HepG2 (cell line): Measurements from ENCODE around the gene ATP6V0D1. TPM values are rescaled to one million over a fixed set of nuclear protein-coding genes. Genes with fewer than 3 reads are reported as not detected.

ENCODE experiments used
- AFF4 ChIP-seq: sonication (generic); formaldehyde crosslinking; IDR thresholded peaks from 2 replicates; pipeline ENCODE4 v1.4.0; 2020; ENCODE audit warnings: missing genetic modification reagents
- ARID5B ChIP-seq: IDR thresholded peaks from 2 replicates; pipeline ENCODE4 v1.4.0; 2020; ENCODE audit warnings: mild to moderate bottlenecking, missing genetic modification reagents
- ATF5 ChIP-seq: sonication (generic); formaldehyde crosslinking; IDR thresholded peaks from 2 replicates; pipeline ENCODE4 v1.4.0; 2020; ENCODE audit warnings: mild to moderate bottlenecking, low read depth, missing genetic modification reagents
- CHCHD3 ChIP-seq: sonication (generic); formaldehyde crosslinking; IDR thresholded peaks from 2 replicates; pipeline ENCODE4 v1.8.0; 2022; ENCODE audit warnings: mild to moderate bottlenecking, missing genetic modification reagents, moderate library complexity
- ETV5 ChIP-seq: IDR thresholded peaks from 2 replicates; pipeline ENCODE4 v1.6.1; 2018; ENCODE audit warnings: missing biosample characterization, missing genetic modification reagents, inconsistent platforms, borderline replicate concordance
- FOXC1 ChIP-seq: sonication (generic); formaldehyde crosslinking; IDR thresholded peaks from 2 replicates; pipeline ENCODE4 v1.8.0; 2022; ENCODE audit warnings: mild to moderate bottlenecking, missing genetic modification reagents, borderline replicate concordance
- GMEB1 ChIP-seq: sonication (generic); formaldehyde crosslinking; IDR thresholded peaks from 2 replicates; pipeline ENCODE4 v1.5.1; 2020; ENCODE audit warnings: missing genetic modification reagents, mild to moderate bottlenecking, borderline replicate concordance
- NFYB ChIP-seq: sonication (generic); formaldehyde crosslinking; IDR thresholded peaks from 2 replicates; pipeline ENCODE4 v1.4.0; 2020; ENCODE audit warnings: missing genetic modification reagents
- PBX3 ChIP-seq: sonication (generic); formaldehyde crosslinking; IDR thresholded peaks from 2 replicates; pipeline ENCODE4 v1.8.1; 2023; ENCODE audit warnings: missing genetic modification reagents, inconsistent platforms, borderline replicate concordance
- SP5 ChIP-seq: IDR thresholded peaks from 2 replicates; pipeline ENCODE4 v1.6.1; 2016; ENCODE audit warnings: low read depth, borderline replicate concordance
- ZBTB2 ChIP-seq: sonication (generic); formaldehyde crosslinking; IDR thresholded peaks from 2 replicates; pipeline ENCODE4 v1.8.0; 2022; ENCODE audit warnings: low read depth, missing genetic modification reagents
- ZMYM3 ChIP-seq: sonication (generic); formaldehyde crosslinking; IDR thresholded peaks from 2 replicates; pipeline ENCODE4 v1.5.1; 2020; ENCODE audit warnings: mild to moderate bottlenecking, missing genetic modification reagents
- ZNF34 ChIP-seq: sonication (generic); formaldehyde crosslinking; IDR thresholded peaks from 2 replicates; pipeline ENCODE4 v1.4.0; 2020; ENCODE audit warnings: mild to moderate bottlenecking, missing genetic modification reagents, borderline replicate concordance
- ZNF572 ChIP-seq: sonication (generic); formaldehyde crosslinking; IDR thresholded peaks from 2 replicates; pipeline ENCODE4 v1.5.1; 2020; ENCODE audit warnings: mild to moderate bottlenecking, missing genetic modification reagents
- polyA plus RNA-seq, 8 experiments: library from polyadenylated mRNA; depleted of rRNA in 3 of 8; stranded (reverse) in 7 of 8; unstranded in 1 of 8; fragments of >200 nt; fragmentation: Illumina TruSeq in 4 of 8; extraction: Trizol in 4 of 8; gene quantifications; 2 replicates each; pipeline versions ENCODE4 v1.2.1 to v1.2.3, GENCODE V29; 2011 to 2016; ENCODE audit warnings: low read depth in 4 of 8, missing spikeins in 1 of 8, mixed read lengths in 1 of 8; ENCODE audit not compliant: insufficient read depth in 1 of 8
- total RNA-seq, 5 experiments: library from RNA; depleted of rRNA; stranded (reverse); fragments of >200 nt; fragmentation: Illumina TruSeq; extraction: Trizol; gene quantifications; 2 replicates each; pipeline ENCODE4 v1.2.3, GENCODE V29; 2016; ENCODE audit warnings: low read depth in 1 of 5

ATP6V0D1 gene
- total and polyA plus RNA-seq, 2 of the 13 experiments (the other 11 are each of a cell fraction or from before 2014, with no cell fraction given): 51.1 to 61.3 TPM

GRCh38 chr16:67415872-67416793 is 64.8 kb downstream of the ATP6V0D1 start, which contains the start of gene ZDHHC1 (continued):
- peak; percentile 29; the same call in 1 of the 2 replicates for TF ChIP-seq ARID5B (CRISPR knock-in tag)
- TF ChIP-seq AFF4 (CRISPR knock-in tag): no peak
- TF ChIP-seq PBX3: peak; percentile 90
- TF ChIP-seq ETV5 (CRISPR knock-in tag): peak; percentile 52; the same call in 1 of the 2 replicates
- TF ChIP-seq SP5 (CRISPR knock-in tag): peak; percentile 9; the same call in 1 of the 2 replicates
- TF ChIP-seq ZNF572: no peak
- TF ChIP-seq GMEB1 (CRISPR knock-in tag): peak; percentile 50
- TF ChIP-seq CHCHD3 (CRISPR knock-in tag): no peak
- TF ChIP-seq NFYB (CRISPR knock-in tag): no peak
- no peak for TF ChIP-seq FOXC1 (CRISPR knock-in tag)
- no peak for TF ChIP-seq ZBTB2 (CRISPR knock-in tag)
- TF ChIP-seq ZNF34: no peak
- TF ChIP-seq ATF5: no peak
- no peak for TF ChIP-seq ZMYM3
